ENCODE measurements around the gene PLAC8L1. TPM values are rescaled to one million over a fixed set of nuclear protein-coding genes. Genes with fewer than 3 reads are reported as not detected.

Gene PLAC8L1
- total and polyA plus RNA-seq, 7 donors = 0.36 to 0.82 TPM; not detected in 5

DNA sequence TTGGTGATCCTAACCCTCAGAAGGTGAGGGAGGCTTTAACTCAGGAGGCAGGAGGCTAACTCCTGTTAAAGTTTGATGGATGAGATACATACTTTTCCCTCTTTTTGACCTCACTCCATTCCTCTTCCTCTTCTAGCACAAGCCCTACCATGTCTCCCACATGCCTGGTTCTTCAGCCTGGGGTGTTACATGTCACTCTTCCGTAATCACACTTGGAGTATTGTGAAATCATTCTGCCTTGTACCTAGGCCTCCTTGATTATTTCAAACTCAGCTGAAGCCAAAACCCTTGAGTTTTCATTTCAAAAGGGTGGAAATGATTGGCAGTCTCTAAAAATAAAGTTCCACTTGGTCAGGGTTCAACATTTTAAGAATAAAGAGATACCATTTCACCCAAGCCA lies 1.8 kb downstream of the PLAC8L1 start:
- Histone ChIP-seq H3K4me3 (no peak overlapping the region), H3K4me1 (no peaks in the 10 kb centered on the region), H3K9me3 (no peaks in the 10 kb centered on the region), H3K36me3 (peaks cover 0 to 5% (median 0%) of the 10 kb centered on the region in 4 donors), H3K27ac (no peak overlapping the region), H3K27me3 (no peaks in the 10 kb centered on the region)
- TF ChIP-seq EP300 (IDR thresholded peaks at IDR 0.05) (no peak), POLR2AphosphoS5 (IDR thresholded peaks at IDR 0.05) (no peak), POLR2A (IDR thresholded peaks at IDR 0.05) (no peak)
- TF ChIP-seq, protein P1, sequence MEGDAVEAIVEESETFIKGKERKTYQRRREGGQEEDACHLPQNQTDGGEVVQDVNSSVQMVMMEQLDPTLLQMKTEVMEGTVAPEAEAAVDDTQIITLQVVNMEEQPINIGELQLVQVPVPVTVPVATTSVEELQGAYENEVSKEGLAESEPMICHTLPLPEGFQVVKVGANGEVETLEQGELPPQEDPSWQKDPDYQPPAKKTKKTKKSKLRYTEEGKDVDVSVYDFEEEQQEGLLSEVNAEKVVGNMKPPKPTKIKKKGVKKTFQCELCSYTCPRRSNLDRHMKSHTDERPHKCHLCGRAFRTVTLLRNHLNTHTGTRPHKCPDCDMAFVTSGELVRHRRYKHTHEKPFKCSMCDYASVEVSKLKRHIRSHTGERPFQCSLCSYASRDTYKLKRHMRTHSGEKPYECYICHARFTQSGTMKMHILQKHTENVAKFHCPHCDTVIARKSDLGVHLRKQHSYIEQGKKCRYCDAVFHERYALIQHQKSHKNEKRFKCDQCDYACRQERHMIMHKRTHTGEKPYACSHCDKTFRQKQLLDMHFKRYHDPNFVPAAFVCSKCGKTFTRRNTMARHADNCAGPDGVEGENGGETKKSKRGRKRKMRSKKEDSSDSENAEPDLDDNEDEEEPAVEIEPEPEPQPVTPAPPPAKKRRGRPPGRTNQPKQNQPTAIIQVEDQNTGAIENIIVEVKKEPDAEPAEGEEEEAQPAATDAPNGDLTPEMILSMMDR (IDR thresholded peaks at IDR 0.05) = no peak
- WGBS, 2 donors = 93 to 97% methylated on average over 1 of the region's 1 CpG
- intact Hi-C loops (cut with DNase I) = no loop called here
- DNase-seq = no peak

DNA sequence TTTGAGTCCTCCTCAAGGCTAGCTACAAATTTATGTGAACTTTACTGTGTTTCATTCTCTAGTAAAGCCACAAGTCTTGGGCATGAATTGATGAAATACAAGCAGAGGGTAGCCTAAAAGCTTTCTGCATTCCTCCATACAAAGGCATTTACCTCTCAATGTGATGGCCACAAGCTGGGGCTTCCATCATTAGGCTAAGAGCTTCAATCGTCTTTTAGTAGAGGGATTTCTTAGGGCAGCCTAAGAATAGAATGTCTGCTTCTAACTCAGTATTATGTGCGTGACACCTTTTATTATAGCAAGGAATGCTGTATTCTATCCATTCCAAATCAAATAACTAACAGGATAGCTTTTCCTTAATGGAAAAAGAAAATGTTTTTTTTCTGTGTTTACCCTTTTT lies 3.7 kb downstream of the PLAC8L1 start:
- DNase-seq = no peak
- intact Hi-C loops (cut with DNase I) = no loop called here
- no peaks in the 10 kb centered on the region for H3K9me3 ChIP-seq
- no peak overlapping the region for H3K4me3 ChIP-seq
- no peak overlapping the region for H3K27ac ChIP-seq
- H3K36me3 ChIP-seq = peaks cover 0 to 5% (median 0%) of the 10 kb centered on the region in 4 donors
- no peaks in the 10 kb centered on the region for H3K27me3 ChIP-seq
- no peaks in the 10 kb centered on the region for H3K4me1 ChIP-seq
- TF ChIP-seq POLR2AphosphoS5 (IDR thresholded peaks at IDR 0.05) (no peak), EP300 (IDR thresholded peaks at IDR 0.05) (no peak), POLR2A (IDR thresholded peaks at IDR 0.05) (no peak)
- TF ChIP-seq, protein P1 (IDR thresholded peaks at IDR 0.05) = no peak
- 90 to 91% methylated on average over 2 of the region's 2 CpGs for whole genome bisulfite sequencing, 2 donors

DNA sequence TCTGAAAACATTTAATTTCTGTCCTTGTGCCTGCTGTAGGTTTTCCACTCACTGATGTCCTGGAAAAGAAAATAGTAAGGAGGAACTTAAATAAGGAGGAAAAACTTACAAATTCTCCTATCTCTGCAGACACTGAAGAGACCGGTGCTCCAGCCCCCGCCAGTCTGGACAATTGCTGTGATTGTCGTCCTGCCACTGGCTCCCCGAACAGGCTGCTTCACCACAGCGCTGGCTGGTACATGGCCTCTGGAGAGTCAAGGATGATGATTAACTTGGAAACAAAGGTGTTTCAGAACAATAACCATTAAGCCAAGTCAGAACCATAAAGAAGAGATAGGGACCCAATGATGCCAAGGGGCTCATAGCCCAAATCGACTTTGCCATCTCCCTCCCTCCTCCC lies 7.3 kb downstream of the PLAC8L1 start:
- Histone ChIP-seq H3K27ac (no peak overlapping the region), H3K4me3 (no peak overlapping the region), H3K27me3 (no peaks in the 10 kb centered on the region), H3K9me3 (no peaks in the 10 kb centered on the region), H3K4me1 (no peaks in the 10 kb centered on the region), H3K36me3 (no peaks in the 10 kb centered on the region)
- TF ChIP-seq POLR2AphosphoS5 (IDR thresholded peaks at IDR 0.05) (no peak), EP300 (IDR thresholded peaks at IDR 0.05) (no peak), POLR2A (IDR thresholded peaks at IDR 0.05) (no peak)
- TF ChIP-seq, protein P1 (IDR thresholded peaks at IDR 0.05) = no peak
- 81 to 88% methylated on average over 6 of the region's 6 CpGs for WGBS, 2 donors
- no peak for DNase-seq
- intact Hi-C loops (cut with DNase I) = no loop called here

DNA sequence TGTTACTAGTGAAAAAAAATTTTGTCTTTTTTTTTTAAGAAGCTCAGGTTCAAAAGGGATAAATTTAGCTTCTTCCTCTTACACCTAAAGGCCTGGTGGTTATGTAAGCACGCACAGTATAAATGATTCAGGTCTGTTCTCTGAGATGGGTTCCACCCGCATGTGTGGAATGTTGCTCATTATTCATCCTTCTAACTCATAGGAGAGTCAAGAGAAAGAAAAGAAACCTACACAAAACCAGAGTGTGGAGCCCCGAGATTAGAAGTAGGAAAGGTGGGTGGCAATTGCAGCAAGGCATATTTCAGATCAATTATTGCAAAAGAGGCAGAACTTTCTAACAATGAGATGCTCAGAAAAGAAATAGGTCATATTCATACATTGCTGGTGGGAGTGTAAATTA lies 13.5 kb downstream of the PLAC8L1 start:
- intact Hi-C loops (cut with DNase I) = no loop called here
- no peak overlapping the region for H3K27ac ChIP-seq
- H3K27me3 ChIP-seq = no peaks in the 10 kb centered on the region
- TF ChIP-seq POLR2A (IDR thresholded peaks at IDR 0.05) (no peak), EP300 (IDR thresholded peaks at IDR 0.05) (no peak), POLR2AphosphoS5 (IDR thresholded peaks at IDR 0.05) (no peak)
- TF ChIP-seq, protein P1 (IDR thresholded peaks at IDR 0.05) = no peak
- 86 to 90% methylated on average over 3 of the region's 3 CpGs for WGBS, 2 donors
- no peaks in the 10 kb centered on the region for H3K9me3 ChIP-seq
- DNase-seq = no peak
- no peaks in the 10 kb centered on the region for H3K36me3 ChIP-seq
- no peaks in the 10 kb centered on the region for H3K4me1 ChIP-seq
- H3K4me3 ChIP-seq = no peak overlapping the region

DNA sequence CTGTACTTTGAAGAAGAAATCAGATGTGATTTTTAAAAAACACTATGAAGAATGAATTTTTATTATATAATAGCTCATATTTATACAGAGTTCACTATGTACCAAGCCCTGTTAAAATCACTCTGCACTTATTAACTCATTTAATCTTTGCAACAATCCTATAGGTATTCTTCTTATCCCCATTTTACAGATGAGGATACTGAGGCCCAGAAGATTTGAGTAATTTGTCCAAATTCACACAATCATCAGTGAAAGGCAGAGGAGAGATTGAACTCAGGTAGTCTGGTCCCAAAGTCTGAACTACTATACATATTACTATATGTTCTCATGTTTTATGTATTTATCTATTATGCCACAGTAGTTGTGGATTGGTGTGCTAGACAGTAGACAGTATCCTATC lies 16.1 kb downstream of the PLAC8L1 start:
- Histone ChIP-seq H3K36me3 (no peaks in the 10 kb centered on the region), H3K4me3 (no peak overlapping the region), H3K9me3 (no peaks in the 10 kb centered on the region), H3K27me3 (no peaks in the 10 kb centered on the region), H3K4me1 (no peaks in the 10 kb centered on the region), H3K27ac (no peak overlapping the region)
- no peak for DNase-seq
- TF ChIP-seq EP300 (IDR thresholded peaks at IDR 0.05) = no peak
- TF ChIP-seq, protein P1 (IDR thresholded peaks at IDR 0.05) = no peak
- no peak for TF ChIP-seq POLR2AphosphoS5 (IDR thresholded peaks at IDR 0.05)
- TF ChIP-seq POLR2A (IDR thresholded peaks at IDR 0.05) = no peak
- intact Hi-C loops (cut with DNase I) = no loop called here
